Measurements from ENCODE around the gene LCN15.

DNA sequence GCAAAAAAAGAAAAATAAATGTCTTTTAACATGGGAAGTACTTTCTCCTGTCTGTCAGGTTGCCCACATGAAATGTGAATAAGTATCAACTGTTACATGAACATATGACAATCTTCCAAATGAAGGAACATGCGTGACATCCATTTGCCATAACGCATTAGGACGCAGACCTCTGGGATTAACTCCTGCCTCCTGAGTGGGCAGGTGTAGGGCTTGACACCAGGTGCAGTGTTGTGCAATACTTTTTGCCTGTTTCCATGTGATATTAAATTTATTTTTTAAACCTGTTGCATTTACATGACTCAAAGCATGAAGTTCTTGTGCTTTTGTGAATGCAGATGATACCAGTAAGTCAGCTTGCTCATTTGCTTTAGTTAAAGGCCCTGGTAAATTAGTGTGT lies 18.1 kb upstream of the LCN15 start:
- TF ChIP-seq, protein P1, sequence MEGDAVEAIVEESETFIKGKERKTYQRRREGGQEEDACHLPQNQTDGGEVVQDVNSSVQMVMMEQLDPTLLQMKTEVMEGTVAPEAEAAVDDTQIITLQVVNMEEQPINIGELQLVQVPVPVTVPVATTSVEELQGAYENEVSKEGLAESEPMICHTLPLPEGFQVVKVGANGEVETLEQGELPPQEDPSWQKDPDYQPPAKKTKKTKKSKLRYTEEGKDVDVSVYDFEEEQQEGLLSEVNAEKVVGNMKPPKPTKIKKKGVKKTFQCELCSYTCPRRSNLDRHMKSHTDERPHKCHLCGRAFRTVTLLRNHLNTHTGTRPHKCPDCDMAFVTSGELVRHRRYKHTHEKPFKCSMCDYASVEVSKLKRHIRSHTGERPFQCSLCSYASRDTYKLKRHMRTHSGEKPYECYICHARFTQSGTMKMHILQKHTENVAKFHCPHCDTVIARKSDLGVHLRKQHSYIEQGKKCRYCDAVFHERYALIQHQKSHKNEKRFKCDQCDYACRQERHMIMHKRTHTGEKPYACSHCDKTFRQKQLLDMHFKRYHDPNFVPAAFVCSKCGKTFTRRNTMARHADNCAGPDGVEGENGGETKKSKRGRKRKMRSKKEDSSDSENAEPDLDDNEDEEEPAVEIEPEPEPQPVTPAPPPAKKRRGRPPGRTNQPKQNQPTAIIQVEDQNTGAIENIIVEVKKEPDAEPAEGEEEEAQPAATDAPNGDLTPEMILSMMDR (conservative IDR thresholded peaks at IDR 0.05; ENCODE audit: low read length): no peak
- no peak for TF ChIP-seq EZH2phosphoT487 (IDR thresholded peaks at IDR 0.05; ENCODE audit: borderline replicate concordance, low read depth, low read length)

All from OCI-LY7 (cell line).